HG02610 (cell line): ENCODE data around the gene STPG1.
A peak's percentile ranks its signal among the peaks of the same experiment; 100 is the strongest.

Source experiments
- ATAC-seq: cut with Tn5 transposase; IDR thresholded peaks from one replicate; pipeline ENCODE4 v1.9.1; 2021; ENCODE audit warnings: mild to moderate bottlenecking, moderate library complexity; ENCODE audit not compliant: unreplicated experiment

STPG1 gene

DNA sequence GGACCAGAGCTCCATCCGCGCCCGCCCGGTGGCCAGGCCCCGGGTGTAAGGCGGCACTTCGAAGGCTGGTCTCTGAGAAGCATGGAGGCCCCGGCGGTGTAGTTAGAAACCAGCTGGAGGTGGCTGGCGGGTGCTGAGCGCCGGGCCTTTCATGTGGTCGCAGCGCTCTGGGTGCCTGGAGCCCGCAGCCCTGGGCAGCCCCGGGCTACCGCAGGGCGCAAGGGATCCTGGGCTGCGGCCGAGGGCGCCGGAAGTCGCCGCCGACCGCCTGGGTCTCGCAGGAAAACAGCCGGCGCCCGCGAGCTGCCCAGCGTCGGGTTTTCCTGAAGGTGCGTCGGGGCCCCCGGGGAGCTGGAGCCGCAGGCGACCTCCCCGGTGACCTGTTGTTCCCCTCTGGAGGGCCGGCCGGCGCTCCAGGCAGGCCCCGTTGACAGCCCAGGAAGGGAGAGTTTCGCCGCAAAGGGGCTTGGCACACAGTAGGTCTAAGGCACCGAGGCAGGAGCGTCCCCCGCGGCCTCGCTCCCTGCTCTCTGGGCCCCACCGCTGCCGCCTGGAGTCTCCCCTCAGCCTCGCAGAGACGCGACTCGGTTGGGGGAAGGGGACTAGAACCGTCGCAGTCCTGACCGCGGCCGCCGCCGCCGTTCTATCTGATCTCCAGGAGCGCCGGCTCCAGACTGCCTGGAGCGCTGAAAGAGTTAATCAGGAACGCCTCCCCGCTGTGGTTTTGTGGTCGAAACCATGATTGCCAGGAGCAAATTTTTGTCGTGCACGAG lies 91.7 kb downstream of the STPG1 start:
- ATAC-seq: peak; percentile 69

- no peak for ATAC-seq
Observed at GRCh38 chr1:24321126-24321525, 92.5 kb downstream of the STPG1 start.

GRCh38 chr1:24319962-24320361 lies 93.6 kb downstream of the STPG1 start:
- no peak for ATAC-seq

DNA sequence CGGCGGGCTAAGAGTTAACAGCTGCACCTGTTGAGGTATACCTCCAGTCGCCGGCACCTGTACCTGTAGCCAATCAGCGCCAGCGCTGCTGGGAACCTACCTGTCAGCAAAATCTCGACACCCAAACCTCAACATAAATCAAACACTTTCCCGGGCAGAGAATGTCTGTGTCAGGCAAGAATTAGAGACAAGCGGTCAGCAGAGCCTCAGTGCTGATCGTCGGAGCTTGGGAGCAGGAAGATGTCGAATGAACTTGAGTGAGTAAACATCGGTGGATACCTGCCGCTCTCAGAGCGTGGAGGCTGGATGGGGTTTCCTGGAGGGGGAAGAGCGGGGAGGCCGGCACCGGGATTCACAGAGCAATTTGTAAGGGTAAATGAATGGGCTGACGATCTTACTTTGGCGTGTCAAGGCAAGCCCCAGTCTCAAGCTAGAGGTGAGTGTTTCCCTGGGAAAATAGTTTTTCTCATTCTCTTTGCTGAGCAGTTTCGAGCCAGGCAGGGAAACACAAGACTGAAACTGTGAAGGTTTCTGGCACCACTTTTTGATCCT lies 94.2 kb downstream of the STPG1 start, which contains the start of gene GRHL3:
Gene GRHL3 (plus strand): TSS at position 46 of the 552 bp plus-strand sequence. CDS start 195 bp downstream, at position 241.
- no peak for ATAC-seq

GRCh38 chr1:24318615-24319311 lies 94.8 kb downstream of the STPG1 start:
- no peak for ATAC-seq

DNA sequence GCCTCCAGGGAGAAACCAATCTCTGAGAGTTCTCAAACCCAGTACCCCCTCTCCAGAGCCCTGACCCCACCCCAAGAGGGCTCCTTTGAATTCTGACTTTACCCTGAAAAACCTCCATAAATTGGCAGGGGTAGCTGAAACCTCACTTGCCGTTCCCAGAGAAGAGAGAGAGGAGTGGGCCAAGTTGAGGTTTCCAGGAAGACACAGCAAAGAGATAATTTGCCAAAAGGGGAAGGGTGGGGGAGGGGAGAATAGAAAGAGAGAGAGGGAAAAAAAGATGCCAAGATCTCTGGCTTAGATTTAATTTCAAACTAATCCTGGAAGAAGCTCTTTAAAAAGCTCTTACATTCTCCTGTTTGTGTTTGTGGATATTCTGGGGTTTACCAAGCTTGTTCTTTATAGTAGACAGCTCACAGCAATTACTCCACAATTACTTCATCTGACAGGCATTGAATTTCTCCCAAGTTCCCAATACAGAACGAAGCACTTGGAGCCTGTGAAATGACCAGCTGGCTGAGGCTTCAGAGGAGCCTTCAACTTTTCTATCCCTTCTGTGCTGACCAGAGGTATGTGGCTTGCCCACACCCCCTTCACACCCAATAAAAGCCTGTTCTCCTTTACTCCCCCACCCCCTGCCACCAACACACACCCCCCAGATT lies 95.5 kb downstream of the STPG1 start:
- no peak for ATAC-seq

DNA sequence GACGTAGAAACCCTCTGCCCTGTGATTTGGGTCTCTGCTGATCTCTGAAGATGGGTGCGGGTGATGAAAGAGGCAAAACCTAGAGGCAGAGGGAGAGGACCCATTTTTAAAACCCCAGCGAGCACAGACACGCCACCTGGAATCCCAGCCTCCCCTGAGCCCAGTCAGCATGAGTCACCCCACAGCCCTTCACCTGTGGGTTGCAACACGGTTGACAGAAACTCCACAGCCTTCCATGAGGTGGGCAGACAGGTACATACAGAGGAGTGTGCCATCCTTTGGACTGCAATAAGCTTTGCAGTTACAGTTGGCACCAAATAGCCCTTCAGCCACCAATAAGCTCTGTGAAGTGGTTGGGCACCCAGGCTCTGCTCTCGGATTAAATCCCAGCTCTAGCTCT lies 96.5 kb downstream of the STPG1 start:
- ATAC-seq: no peak

DNA sequence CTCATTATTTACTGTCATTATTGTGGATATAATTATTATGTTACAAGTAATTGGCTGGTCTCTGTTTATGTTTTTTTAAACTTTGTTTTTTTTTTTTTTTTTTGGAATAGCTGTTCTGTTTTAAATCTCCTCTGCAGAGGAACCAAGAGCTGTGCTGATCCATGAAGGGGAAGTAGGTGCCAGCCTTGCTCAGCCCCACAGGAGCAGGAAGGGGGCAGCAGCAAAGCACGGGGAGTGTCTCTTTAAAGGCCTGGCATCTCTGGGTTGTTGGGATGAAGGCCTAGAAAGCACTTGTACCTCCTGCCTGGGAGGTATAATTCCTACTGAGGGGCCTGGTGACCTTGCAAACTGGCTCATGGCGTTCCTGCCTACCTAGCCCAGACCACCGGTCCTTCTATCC lies 96.9 kb downstream of the STPG1 start:
- no peak for ATAC-seq

GRCh38 chr1:24315391-24315790 lies 98.2 kb downstream of the STPG1 start:
- no peak for ATAC-seq

DNA sequence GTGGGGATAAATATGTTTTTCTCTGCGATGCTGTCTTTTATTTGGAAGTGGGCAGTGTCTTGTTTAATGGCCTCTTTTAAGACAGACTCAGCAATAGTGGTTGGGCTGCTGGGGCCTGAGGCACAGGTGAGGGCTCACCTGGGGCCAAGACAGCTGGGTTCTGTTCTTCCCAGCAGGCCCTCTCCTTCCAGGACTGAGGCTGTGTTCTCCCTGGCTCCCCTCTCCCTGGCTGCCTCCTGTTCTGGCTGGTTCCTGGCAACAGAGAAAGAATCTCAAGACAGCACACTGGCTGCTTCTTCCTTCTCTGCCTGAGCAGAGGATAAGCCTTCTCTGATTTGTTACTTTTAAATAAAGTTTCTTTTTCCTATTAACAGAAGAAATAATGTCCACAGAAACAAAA lies 101.8 kb downstream of the STPG1 start:
- ATAC-seq: no peak

DNA sequence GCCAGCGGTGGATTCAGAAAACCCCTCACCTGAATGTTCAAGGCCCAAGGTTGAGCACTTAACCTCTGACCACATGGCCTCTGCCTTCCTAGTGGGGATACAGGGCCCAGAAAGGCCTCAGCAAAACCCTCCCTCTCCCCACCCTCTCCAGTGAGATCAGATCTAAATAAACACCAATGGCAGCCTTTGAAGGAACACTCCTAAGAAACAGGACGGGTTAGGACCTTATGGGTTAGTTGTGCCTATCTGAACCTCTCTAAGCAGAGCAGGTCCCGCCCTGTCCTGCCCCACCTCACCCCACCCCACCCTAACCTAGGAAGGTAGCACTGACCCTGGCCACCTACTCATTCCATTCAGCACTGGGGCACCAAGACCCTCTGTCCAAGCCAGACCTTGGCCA lies 102.3 kb downstream of the STPG1 start:
- ATAC-seq: no peak

- ATAC-seq: no peak
Observed at GRCh38 chr1:24309762-24310485, 103.7 kb downstream of the STPG1 start.

DNA sequence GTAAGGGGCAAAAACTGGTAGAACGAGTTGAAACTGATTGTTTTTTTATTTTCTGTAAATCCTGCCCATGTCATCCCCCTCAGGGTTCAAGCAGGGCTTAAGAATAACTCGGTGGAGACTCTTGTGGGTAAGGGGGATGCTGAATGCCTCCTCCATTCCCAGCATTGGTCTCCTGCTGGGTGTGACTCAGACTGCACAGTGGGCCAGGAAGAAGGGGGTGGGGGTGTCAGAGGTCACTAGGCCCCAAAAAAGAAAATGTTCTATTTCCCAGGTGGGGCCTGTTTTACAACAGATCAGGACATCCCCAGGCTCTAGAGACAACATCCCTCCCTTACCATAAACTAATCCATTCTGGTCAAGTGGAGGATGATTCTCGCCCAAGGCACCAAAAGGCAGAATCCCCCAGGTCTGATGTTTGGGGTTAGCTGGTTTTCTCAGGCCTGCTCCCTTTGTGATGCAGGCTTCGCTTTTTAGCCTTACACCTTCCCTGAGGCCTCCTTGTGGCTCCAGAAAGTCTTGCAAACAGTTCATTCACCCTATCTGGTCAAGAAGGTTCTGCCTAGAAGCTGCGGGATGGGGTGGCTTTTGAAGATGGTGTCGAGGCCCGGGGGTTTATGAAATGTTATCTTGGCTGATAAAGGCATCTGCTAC lies 105.1 kb downstream of the STPG1 start:
- ATAC-seq: no peak
